HG03095 (cell line): Measurements from ENCODE around the gene ZSWIM5.
A peak's percentile ranks its signal among the peaks of the same experiment; 100 is the strongest.
"Not testable (repeated sequence)": the region's sequence is repeated elsewhere in the genome, so short reads cannot be mapped to it uniquely, and the experiment has no call there.

Experiments used
- ATAC-seq: cut with Tn5 transposase; IDR thresholded peaks from one replicate; pipeline ENCODE4 v1.9.1; 2021; ENCODE audit warnings: moderate library complexity; ENCODE audit not compliant: unreplicated experiment

ZSWIM5 gene

DNA sequence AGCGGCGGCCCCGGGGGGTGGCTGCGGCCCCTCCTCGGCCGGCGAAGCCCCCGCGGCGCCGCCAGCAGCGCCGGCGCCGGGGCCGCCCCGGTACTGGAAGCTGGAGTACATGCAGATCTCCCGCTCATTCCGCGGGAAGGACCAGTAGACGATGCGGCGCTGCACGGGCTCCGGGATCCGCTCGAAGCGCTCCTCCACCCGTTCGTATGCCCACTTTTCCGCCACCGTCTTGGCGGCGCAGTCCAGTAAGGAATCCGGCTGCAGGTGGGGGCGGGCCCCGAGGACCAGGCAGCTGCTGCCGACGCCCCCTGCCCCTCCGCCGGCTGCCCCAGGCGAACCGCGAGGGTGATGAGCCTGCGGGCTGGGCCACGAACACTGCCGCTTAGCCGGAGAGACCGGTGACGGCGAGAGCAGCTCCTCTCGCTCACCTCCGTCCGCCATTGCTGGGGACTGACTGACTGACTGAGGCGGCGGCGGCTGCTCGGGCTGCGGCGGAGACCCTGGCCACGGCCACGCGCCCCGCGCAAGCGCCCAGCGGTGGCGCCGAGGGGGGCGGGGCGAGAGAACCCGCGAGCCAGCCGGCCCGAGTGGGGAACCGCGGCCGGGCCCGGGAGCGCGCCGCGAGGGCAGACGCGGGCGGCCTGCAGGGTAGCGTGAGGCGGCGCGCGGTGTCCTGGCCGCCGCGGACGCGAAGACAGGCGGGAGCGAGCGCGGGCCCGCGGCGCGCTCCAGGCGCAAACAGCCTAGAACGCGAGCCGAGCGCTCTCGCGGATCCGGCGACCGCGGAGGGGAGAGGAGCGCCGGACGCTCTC is at the start of gene ZSWIM5:
Gene ZSWIM5 (minus strand): TSS at position 696 of the 812 bp plus-strand sequence. CDS start 255 bp downstream, at position 441.
- ATAC-seq, result peak; percentile 61

- no peak for ATAC-seq
Measured at GRCh38 chr1:45254490-45254889, 48.1 kb upstream of the ZSWIM5 start.

- ATAC-seq, result no peak
Measured at GRCh38 chr1:45250544-45250943, 44.1 kb upstream of the ZSWIM5 start.

- not testable (repeated sequence) for ATAC-seq
Measured at GRCh38 chr1:45248004-45248403, 41.6 kb upstream of the ZSWIM5 start.

DNA sequence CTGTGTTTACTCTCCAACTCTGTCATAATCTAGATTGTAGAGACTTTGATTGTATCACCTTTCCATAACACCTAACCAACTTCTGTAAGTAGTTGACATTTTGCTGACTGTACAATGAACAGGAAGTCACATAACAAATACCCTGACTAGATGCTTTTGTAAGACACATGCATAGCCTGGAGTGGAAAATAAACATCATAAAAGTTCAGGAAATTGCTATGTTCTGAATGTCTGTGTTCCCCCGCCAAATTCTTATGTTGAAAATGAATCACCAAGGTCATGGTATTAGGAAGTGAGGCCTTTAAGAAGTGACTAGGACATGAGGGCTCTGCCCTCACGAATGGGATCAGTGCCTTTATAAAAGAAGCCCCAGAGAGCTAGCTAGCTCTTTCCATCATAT is 40.4 kb upstream of the ZSWIM5 start:
- no peak for ATAC-seq

DNA sequence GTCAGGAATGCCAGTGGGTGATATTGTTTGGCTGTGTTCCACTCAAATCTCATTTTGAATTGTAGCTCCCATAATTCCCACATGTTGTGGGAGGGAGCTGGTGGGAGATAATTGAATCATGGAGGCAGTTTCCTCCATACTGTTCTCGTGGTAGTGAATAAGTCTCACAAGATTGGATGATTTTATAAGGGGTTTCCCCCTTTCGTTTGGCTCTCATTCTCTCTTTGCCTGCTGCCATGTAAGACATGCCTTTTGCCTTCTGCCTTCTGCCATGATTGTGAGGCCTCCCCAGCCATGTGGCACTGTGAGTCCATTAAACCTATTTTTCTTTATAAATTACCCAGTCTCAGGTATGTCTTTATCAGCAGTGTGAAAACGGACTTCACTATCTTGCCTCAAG is 40.0 kb upstream of the ZSWIM5 start:
- not testable (repeated sequence) for ATAC-seq

- no peak for ATAC-seq
Measured at GRCh38 chr1:45244660-45245059, 38.3 kb upstream of the ZSWIM5 start.

GRCh38 chr1:45243476-45244343 is 37.3 kb upstream of the ZSWIM5 start:
- no peak for ATAC-seq

DNA sequence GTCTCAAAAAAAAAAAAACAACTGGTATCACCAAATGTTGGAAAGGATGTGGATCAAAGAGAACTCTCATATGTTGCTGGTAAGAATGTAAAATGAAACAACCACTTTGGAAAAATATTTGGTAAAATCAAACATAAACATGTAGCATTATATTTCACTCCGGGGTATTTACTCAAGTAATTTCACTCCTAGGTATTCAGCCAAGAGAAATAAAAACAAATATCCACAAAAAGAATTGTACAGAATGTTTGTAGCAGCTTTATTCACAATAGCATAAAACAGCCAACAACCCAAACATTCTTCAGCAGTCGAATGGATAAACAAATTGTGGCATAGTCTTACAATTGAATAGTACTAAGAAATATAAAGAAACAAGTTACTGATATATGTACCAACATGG is 32.4 kb upstream of the ZSWIM5 start:
- ATAC-seq, result no peak

DNA sequence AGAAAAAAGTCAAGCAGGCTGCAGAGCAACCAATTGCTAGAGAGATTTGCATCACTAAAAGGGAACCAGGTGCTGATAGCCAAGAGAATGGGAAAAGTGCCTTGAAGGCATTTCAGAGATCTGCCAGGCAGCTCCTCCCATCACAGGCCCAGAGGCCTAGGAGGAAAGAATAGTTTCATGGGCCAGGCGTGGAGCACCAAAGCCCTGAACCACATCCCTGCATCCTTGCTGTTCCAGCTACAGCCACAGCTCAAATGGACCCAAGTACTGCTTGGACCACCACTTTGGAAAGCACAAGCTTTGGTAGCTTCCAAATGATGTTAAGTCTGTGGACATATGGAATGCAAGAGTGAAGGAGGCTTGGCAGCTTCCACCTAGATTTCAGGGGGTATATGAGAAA is 29.7 kb upstream of the ZSWIM5 start:
- ATAC-seq, result no peak

GRCh38 chr1:45230537-45230936 is 24.1 kb upstream of the ZSWIM5 start:
- ATAC-seq, result no peak

- ATAC-seq, result no peak
Measured at GRCh38 chr1:45225598-45225997, 19.2 kb upstream of the ZSWIM5 start.

- ATAC-seq, result not testable (repeated sequence)
Measured at GRCh38 chr1:45223710-45224109, 17.3 kb upstream of the ZSWIM5 start.

- ATAC-seq, result no peak
Measured at GRCh38 chr1:45221716-45222115, 15.3 kb upstream of the ZSWIM5 start.

GRCh38 chr1:45216861-45217260 is 10.5 kb upstream of the ZSWIM5 start:
- ATAC-seq, result no peak

- no peak for ATAC-seq
Measured at GRCh38 chr1:45216200-45216541, 9.8 kb upstream of the ZSWIM5 start.

GRCh38 chr1:45215485-45216199 is 9.2 kb upstream of the ZSWIM5 start:
- no peak for ATAC-seq

DNA sequence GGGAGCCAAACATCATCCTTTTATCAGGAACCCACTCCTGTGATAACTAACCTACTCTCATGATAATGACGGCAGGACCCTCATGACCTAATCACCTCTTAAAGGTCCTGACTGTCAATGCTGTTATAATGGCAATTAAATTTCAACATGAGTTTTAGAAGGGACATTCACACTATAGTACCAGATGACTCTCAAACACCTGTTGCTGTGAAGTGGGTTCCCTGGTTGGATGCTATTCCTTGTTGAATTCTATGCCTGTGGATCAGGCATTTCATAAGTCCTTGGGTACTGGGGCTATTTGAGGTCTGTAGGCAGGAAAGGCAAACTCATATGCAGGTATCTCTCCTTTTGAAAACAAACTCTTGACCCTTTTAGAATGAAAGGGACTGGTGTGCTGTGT is 7.5 kb upstream of the ZSWIM5 start:
- ATAC-seq, result no peak

GRCh38 chr1:45211076-45211475 is 4.7 kb upstream of the ZSWIM5 start:
- no peak for ATAC-seq

- no peak for ATAC-seq
Measured at GRCh38 chr1:45206808-45207623, 611 bp upstream of the ZSWIM5 start.
